H9 (cell line): ENCODE data around the gene SGTB. TPM values are rescaled to one million over a fixed set of nuclear protein-coding genes. Genes with fewer than 3 reads are reported as not detected.

Experiments used
- DNase-seq: peaks from one replicate; pipeline ENCODE4 v3.0.0-alpha.2; 2017
- H2AFZ ChIP-seq: one replicate; pipeline ENCODE4 v1.6.1; 2013; ENCODE audit warnings: mild to moderate bottlenecking, low read length, control low read depth, moderate library complexity
- H2AK5ac ChIP-seq: 2 replicates; pipeline ENCODE4 v1.6.1; 2013; ENCODE audit warnings: low read length, control low read depth, mixed read lengths; ENCODE audit not compliant: insufficient read length
- H2BK120ac ChIP-seq: one replicate; pipeline ENCODE4 v1.6.1; 2013; ENCODE audit warnings: low read depth, mild to moderate bottlenecking, low read length, control low read depth, inconsistent platforms; ENCODE audit not compliant: poor library complexity, severe bottlenecking
- H2BK12ac ChIP-seq: 2 replicates; pipeline ENCODE4 v1.6.1; 2013; ENCODE audit warnings: low read length, control low read depth, mixed read lengths, low read depth; ENCODE audit not compliant: insufficient read length
- H2BK15ac ChIP-seq: 2 replicates; pipeline ENCODE4 v1.6.1; 2013; ENCODE audit warnings: low read depth, low read length, control low read depth
- H2BK20ac ChIP-seq: one replicate; pipeline ENCODE4 v1.6.1; 2013; ENCODE audit warnings: low read depth, mild to moderate bottlenecking, low read length, control low read depth, inconsistent platforms; ENCODE audit not compliant: poor library complexity, severe bottlenecking
- H2BK5ac ChIP-seq: 2 replicates; pipeline ENCODE4 v1.6.1; 2013; ENCODE audit warnings: low read length, control low read depth, mixed read lengths; ENCODE audit not compliant: insufficient read length
- H3K14ac ChIP-seq: 2 replicates; pipeline ENCODE4 v1.6.1; 2013; ENCODE audit warnings: low read length, control low read depth; ENCODE audit not compliant: insufficient read depth
- H3K18ac ChIP-seq: 2 replicates; pipeline ENCODE4 v1.6.1; 2013; ENCODE audit warnings: low read depth, mild to moderate bottlenecking, mixed read lengths, low read length, control low read depth; ENCODE audit not compliant: insufficient read length
- H3K23ac ChIP-seq: 2 replicates; pipeline ENCODE4 v1.6.1; 2013; ENCODE audit warnings: low read length, control low read depth, mixed read lengths, low read depth; ENCODE audit not compliant: insufficient read length
- H3K23me2 ChIP-seq: 2 replicates; pipeline ENCODE4 v1.6.1; 2013; ENCODE audit warnings: low read depth, mild to moderate bottlenecking, mixed read lengths, low read length, control low read depth; ENCODE audit not compliant: insufficient read length, poor library complexity, severe bottlenecking
- H3K27ac ChIP-seq: 2 replicates; pipeline ENCODE4 v1.5.1; 2013; ENCODE audit warnings: low read length, control low read depth, mixed read lengths, low read depth; ENCODE audit not compliant: insufficient read length
- H3K27me3 ChIP-seq: 2 replicates; pipeline ENCODE4 v1.6.1; 2013; ENCODE audit warnings: low read length, control low read depth, inconsistent platforms; ENCODE audit not compliant: insufficient read depth
- H3K4ac ChIP-seq: 2 replicates; pipeline ENCODE4 v1.6.1; 2013; ENCODE audit warnings: low read depth, mild to moderate bottlenecking, control low read depth, inconsistent platforms, low read length, moderate library complexity
- H3K4me1 ChIP-seq: 2 replicates; pipeline ENCODE4 v1.6.1; 2013; ENCODE audit warnings: low read length, control low read depth, inconsistent platforms; ENCODE audit not compliant: insufficient read depth
- H3K4me2 ChIP-seq: 2 replicates; pipeline ENCODE4 v1.6.1; 2013; ENCODE audit warnings: low read length, control low read depth, mixed read lengths; ENCODE audit not compliant: insufficient read length, insufficient read depth
- H3K56ac ChIP-seq: 2 replicates; pipeline ENCODE4 v1.6.1; 2013; ENCODE audit warnings: low read depth, mild to moderate bottlenecking, mixed read lengths, low read length, control low read depth; ENCODE audit not compliant: insufficient read length
- H3K79me1 ChIP-seq: 2 replicates; pipeline ENCODE4 v1.6.1; 2013; ENCODE audit warnings: low read depth, mild to moderate bottlenecking, moderate library complexity, low read length, control low read depth, inconsistent platforms; ENCODE audit not compliant: insufficient read depth, poor library complexity, severe bottlenecking
- H3K79me2 ChIP-seq: 2 replicates; pipeline ENCODE4 v1.6.1; 2013; ENCODE audit warnings: low read length, control low read depth, inconsistent platforms; ENCODE audit not compliant: insufficient read depth
- H3K9ac ChIP-seq: 2 replicates; pipeline ENCODE4 v1.6.1; 2013; ENCODE audit warnings: low read length, control low read depth, mixed read lengths; ENCODE audit not compliant: insufficient read length; ENCODE audit errors: extremely low read depth
- H3K9me3 ChIP-seq: one replicate; pipeline ENCODE4 v1.6.1; 2013; ENCODE audit warnings: low read depth, low read length, inconsistent platforms; ENCODE audit not compliant: control insufficient read depth
- H3T11ph ChIP-seq: one replicate; pipeline ENCODE4 v1.6.1; 2013; ENCODE audit warnings: mild to moderate bottlenecking, low read length, control low read depth, inconsistent platforms
- H4K20me1 ChIP-seq: one replicate; pipeline ENCODE4 v1.6.1; 2013; ENCODE audit not compliant: control insufficient read depth, insufficient read length, insufficient read depth
- H4K5ac ChIP-seq: 2 replicates; pipeline ENCODE4 v1.6.1; 2013; ENCODE audit warnings: low read depth, mild to moderate bottlenecking, mixed read lengths, low read length, control low read depth; ENCODE audit not compliant: insufficient read length
- H4K8ac ChIP-seq: replicated peaks from 2 replicates; pipeline ENCODE4 v1.6.1; 2013; ENCODE audit warnings: low read length, control low read depth, mixed read lengths, low read depth; ENCODE audit not compliant: insufficient read length
- H4K91ac ChIP-seq: 2 replicates; pipeline ENCODE4 v1.6.1; 2013; ENCODE audit warnings: low read depth, mild to moderate bottlenecking, moderate library complexity, mixed read lengths, low read length, control low read depth; ENCODE audit not compliant: insufficient read length
- H3K27ac Mint-ChIP-seq, 3 experiments: 2 replicates in 2 of 3; 3 replicates in 1 of 3; pipeline ENCODE4 v1.8.0; 2020 to 2021; ENCODE audit warnings: mixed read lengths in 3 of 3, mild to moderate bottlenecking in 1 of 3, moderate library complexity in 1 of 3
- H3K27me3 Mint-ChIP-seq: 2 replicates; pipeline ENCODE4 v1.8.0; 2021; ENCODE audit warnings: low read depth, mild to moderate bottlenecking, moderate library complexity, mixed read lengths
- H3K36me3 Mint-ChIP-seq, 3 experiments: 2 replicates in 2 of 3; 3 replicates in 1 of 3; pipeline ENCODE4 v1.8.0; 2020 to 2021; ENCODE audit warnings: low read depth in 3 of 3, mixed read lengths in 3 of 3; ENCODE audit not compliant: insufficient read depth in 1 of 3
- H3K4me1 Mint-ChIP-seq, 2 experiments: 2 replicates each; pipeline ENCODE4 v1.8.0; 2020; ENCODE audit warnings: mixed read lengths in 2 of 2
- H3K4me3 Mint-ChIP-seq, 2 experiments: 2 replicates in 1 of 2; 3 replicates in 1 of 2; pipeline ENCODE4 v1.8.0; 2020 to 2021; ENCODE audit warnings: mild to moderate bottlenecking in 2 of 2, mixed read lengths in 2 of 2, moderate library complexity in 1 of 2
- H3K9me3 Mint-ChIP-seq, 2 experiments: 2 replicates in 1 of 2; 3 replicates in 1 of 2; pipeline ENCODE4 v1.8.0; 2020; ENCODE audit warnings: mild to moderate bottlenecking in 2 of 2, mixed read lengths in 2 of 2, moderate library complexity in 1 of 2
- WGBS: extraction: QIAGEN DNeasy Blood & Tissue Kit; methylation state at CpG from one replicate; pipeline ENCODE4 v1.1.7; 2013; ENCODE audit warnings: missing lambda C conversion rate, low lambda C conversion rate, mixed read lengths; ENCODE audit not compliant: insufficient read length; ENCODE audit errors: extremely low coverage; 5-methylcytosine and 5-hydroxymethylcytosine counted together
- total RNA-seq: library from RNA; stranded (reverse); gene quantifications from 2 replicates; pipeline ENCODE4 v1.2.1, GENCODE V29; 2021
- TF ChIP-seq, protein P1 (sequence below): fragments of 200-600 bp; sonication (generic); conservative IDR thresholded peaks from 3 replicates; pipeline ENCODE4 v1.8.0; 2021; ENCODE audit warnings: antibody characterized with exemption, mild to moderate bottlenecking

SGTB gene
- total RNA-seq, 1 experiment from 2014 or later: 18.7 TPM

DNA sequence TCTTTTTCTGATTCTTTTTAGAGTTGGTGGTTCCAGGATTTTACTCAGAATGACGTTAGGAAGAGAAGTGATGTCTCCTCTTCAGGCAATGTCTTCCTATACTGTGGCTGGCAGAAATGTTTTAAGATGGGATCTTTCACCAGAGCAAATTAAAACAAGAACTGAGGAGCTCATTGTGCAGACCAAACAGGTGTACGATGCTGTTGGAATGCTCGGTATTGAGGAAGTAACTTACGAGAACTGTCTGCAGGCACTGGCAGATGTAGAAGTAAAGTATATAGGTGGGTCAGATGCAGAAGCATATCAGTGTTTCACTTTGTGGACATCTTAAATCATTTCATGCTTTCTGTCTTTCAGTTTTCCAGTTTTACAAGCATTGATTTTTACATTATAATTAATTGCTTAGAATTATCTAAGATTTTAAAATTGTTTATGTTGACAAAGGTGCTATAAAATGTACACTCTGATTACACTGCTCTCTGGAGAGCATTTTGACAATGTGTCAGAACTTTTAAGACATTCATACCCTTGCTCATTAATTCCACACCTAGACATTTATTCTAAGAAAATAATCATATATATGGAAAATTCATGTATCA, 36.7 kb upstream of the SGTB start:
- Histone ChIP-seq H3K18ac (no peak overlapping the region), H2AK5ac (no peak overlapping the region), H3K56ac (no peak overlapping the region), H3T11ph (no peak overlapping the region), H4K20me1 (no peaks in the 10 kb centered on the region), H3K4me1 (no peaks in the 10 kb centered on the region), H2BK120ac (no peak overlapping the region), H3K9me3 (no peaks in the 10 kb centered on the region), H2AFZ (no peak overlapping the region), H3K14ac (no peak overlapping the region), H2BK15ac (no peak overlapping the region), H2BK5ac (no peak overlapping the region), H4K5ac (no peak overlapping the region), H3K27ac (no peak overlapping the region), H3K23ac (no peak overlapping the region), H4K8ac (no peak overlapping the region), H3K23me2 (no peaks in the 10 kb centered on the region), H3K79me2 (peaks cover 2% of the 10 kb centered on the region; the same call in 1 of the 2 replicates), H2BK12ac (no peak overlapping the region), H3K4me2 (no peak overlapping the region), H3K79me1 (peaks cover 12% of the 10 kb centered on the region), H4K91ac (no peak overlapping the region), H2BK20ac (no peak overlapping the region), H3K4ac (no peak overlapping the region), H3K27me3 (no peaks in the 10 kb centered on the region), H3K9ac (no peak overlapping the region)
- H3K27me3 Mint-ChIP-seq: no peaks in the 10 kb centered on the region
- peaks cover 20 to 33% (median 30%) of the 10 kb centered on the region in 3 experiments; a peak in 6 of 7 replicates for H3K36me3 Mint-ChIP-seq
- WGBS: no CpG with 5 or more reads among the region's 4 CpGs
- no peaks in the 10 kb centered on the region for H3K9me3 Mint-ChIP-seq
- TF ChIP-seq, protein P1, sequence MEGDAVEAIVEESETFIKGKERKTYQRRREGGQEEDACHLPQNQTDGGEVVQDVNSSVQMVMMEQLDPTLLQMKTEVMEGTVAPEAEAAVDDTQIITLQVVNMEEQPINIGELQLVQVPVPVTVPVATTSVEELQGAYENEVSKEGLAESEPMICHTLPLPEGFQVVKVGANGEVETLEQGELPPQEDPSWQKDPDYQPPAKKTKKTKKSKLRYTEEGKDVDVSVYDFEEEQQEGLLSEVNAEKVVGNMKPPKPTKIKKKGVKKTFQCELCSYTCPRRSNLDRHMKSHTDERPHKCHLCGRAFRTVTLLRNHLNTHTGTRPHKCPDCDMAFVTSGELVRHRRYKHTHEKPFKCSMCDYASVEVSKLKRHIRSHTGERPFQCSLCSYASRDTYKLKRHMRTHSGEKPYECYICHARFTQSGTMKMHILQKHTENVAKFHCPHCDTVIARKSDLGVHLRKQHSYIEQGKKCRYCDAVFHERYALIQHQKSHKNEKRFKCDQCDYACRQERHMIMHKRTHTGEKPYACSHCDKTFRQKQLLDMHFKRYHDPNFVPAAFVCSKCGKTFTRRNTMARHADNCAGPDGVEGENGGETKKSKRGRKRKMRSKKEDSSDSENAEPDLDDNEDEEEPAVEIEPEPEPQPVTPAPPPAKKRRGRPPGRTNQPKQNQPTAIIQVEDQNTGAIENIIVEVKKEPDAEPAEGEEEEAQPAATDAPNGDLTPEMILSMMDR: no peak
- H3K4me3 Mint-ChIP-seq: no peak overlapping the region
- no peak for DNase-seq
- H3K27ac Mint-ChIP-seq: no peak overlapping the region
- H3K4me1 Mint-ChIP-seq: no peaks in the 10 kb centered on the region
